Measurements from ENCODE around the gene KRTAP10-4. TPM values are rescaled to one million over a fixed set of nuclear protein-coding genes. Genes with fewer than 3 reads are reported as not detected.

KRTAP10-4 gene
- total and polyA plus RNA-seq, 2 experiments from 2014 or later, result not detected

- no peak within 1 kb of the TSS for H3K4me3 ChIP-seq
- H3K36me3 ChIP-seq (replicated peaks; ENCODE audit: insufficient read depth, low read depth), result no peaks in the 10 kb centered on the region
- no peak for DNase-seq (ENCODE audit: low spot score)
- H3K4me1 ChIP-seq (ENCODE audit: insufficient read depth), result no peaks in the 10 kb centered on the region
- no peaks in the 10 kb centered on the region for H3K9me3 ChIP-seq (ENCODE audit: low read depth)
- H3K9me2 ChIP-seq (replicated peaks; ENCODE audit: insufficient read depth), result no peaks in the 10 kb centered on the region
- no peaks in the 10 kb centered on the region for H4K20me1 ChIP-seq (ENCODE audit: insufficient read depth, poor library complexity, severe bottlenecking)
- H3K79me2 ChIP-seq, result no peaks in the 10 kb centered on the region
- H3K27ac ChIP-seq, result no peak within 1 kb of the TSS
- H2AFZ ChIP-seq, result no peak within 1 kb of the TSS
- 81% methylated on average over 16 of the region's 17 CpGs for WGBS (ENCODE audit: low lambda C conversion rate, missing lambda C conversion rate)
- no peak within 1 kb of the TSS for H3K4me2 ChIP-seq
- TF ChIP-seq CTCF (IDR thresholded peaks at IDR 0.05; ENCODE audit: poor library complexity) (no peak), EZH2phosphoT487 (IDR thresholded peaks at IDR 0.05; ENCODE audit: low read depth, severe bottlenecking, unreplicated experiment) (no peak), EZH2 (IDR thresholded peaks at IDR 0.05; ENCODE audit: borderline replicate concordance) (no peak)
- no peaks in the 10 kb centered on the region for H3K27me3 ChIP-seq
These were observed 22.1 kb upstream of the KRTAP10-4 start, which contains the start of gene KRTAP10-2 for GRCh38 chr21:44551340-44551961. KRTAP10-2 (minus strand) TSS chr21:44551505; CDS start chr21:44551458, 47 bp downstream.

GRCh38 chr21:44552136-44552535, 21.4 kb upstream of the KRTAP10-4 start:
- no peaks in the 10 kb centered on the region for H3K9me2 ChIP-seq (replicated peaks; ENCODE audit: insufficient read depth)
- H3K4me2 ChIP-seq, result no peak overlapping the region
- no peak for DNase-seq (ENCODE audit: low spot score)
- no peak overlapping the region for H3K27ac ChIP-seq
- no peak overlapping the region for H2AFZ ChIP-seq
- no peak for TF ChIP-seq EZH2 (IDR thresholded peaks at IDR 0.05; ENCODE audit: borderline replicate concordance)
- no peak for TF ChIP-seq EZH2phosphoT487 (IDR thresholded peaks at IDR 0.05; ENCODE audit: low read depth, severe bottlenecking, unreplicated experiment)
- no peak for TF ChIP-seq CTCF (IDR thresholded peaks at IDR 0.05; ENCODE audit: poor library complexity)
- H4K20me1 ChIP-seq (ENCODE audit: insufficient read depth, poor library complexity, severe bottlenecking), result no peaks in the 10 kb centered on the region
- no peak overlapping the region for H3K4me3 ChIP-seq
- H3K79me2 ChIP-seq, result no peaks in the 10 kb centered on the region
- H3K9me3 ChIP-seq (ENCODE audit: low read depth), result no peaks in the 10 kb centered on the region
- WGBS (ENCODE audit: low lambda C conversion rate, missing lambda C conversion rate), result 82% methylated on average over 6 of the region's 6 CpGs
- H3K36me3 ChIP-seq (replicated peaks; ENCODE audit: insufficient read depth, low read depth), result no peaks in the 10 kb centered on the region
- no peaks in the 10 kb centered on the region for H3K27me3 ChIP-seq
- H3K4me1 ChIP-seq (ENCODE audit: insufficient read depth), result no peaks in the 10 kb centered on the region

GRCh38 chr21:44552681-44553080, 20.8 kb upstream of the KRTAP10-4 start:
- Histone ChIP-seq H3K4me1 (ENCODE audit: insufficient read depth) (no peaks in the 10 kb centered on the region), H3K79me2 (no peaks in the 10 kb centered on the region), H3K27me3 (no peaks in the 10 kb centered on the region), H3K4me2 (no peak overlapping the region), H2AFZ (no peak overlapping the region), H3K36me3 (replicated peaks; ENCODE audit: insufficient read depth, low read depth) (no peaks in the 10 kb centered on the region), H4K20me1 (ENCODE audit: insufficient read depth, poor library complexity, severe bottlenecking) (no peaks in the 10 kb centered on the region), H3K4me3 (no peak overlapping the region), H3K9me2 (replicated peaks; ENCODE audit: insufficient read depth) (no peaks in the 10 kb centered on the region), H3K27ac (no peak overlapping the region), H3K9me3 (ENCODE audit: low read depth) (no peaks in the 10 kb centered on the region)
- DNase-seq (ENCODE audit: low spot score), result no peak
- TF ChIP-seq EZH2phosphoT487 (IDR thresholded peaks at IDR 0.05; ENCODE audit: low read depth, severe bottlenecking, unreplicated experiment) (no peak), CTCF (IDR thresholded peaks at IDR 0.05; ENCODE audit: poor library complexity) (no peak), EZH2 (IDR thresholded peaks at IDR 0.05; ENCODE audit: borderline replicate concordance) (no peak)
- 72% methylated on average over 13 of the region's 13 CpGs for WGBS (ENCODE audit: low lambda C conversion rate, missing lambda C conversion rate)
